A673 (cell line): Measurements from ENCODE around the gene CCN6. TPM values are rescaled to one million over a fixed set of nuclear protein-coding genes. Genes with fewer than 3 reads are reported as not detected.

Experiments
- BruUV-seq: library from RNA; stranded (reverse); fragments of 400-500 nt; replicated peaks from 2 replicates; lab custom pipeline; 2021; lab: Mats Ljungman, UMichigan
- CTCF ChIA-PET: fragments of 300-600 bp; sonication (Branson Sonifier 250); formaldehyde crosslinking; loops from one replicate; lab custom pipeline; 2022; ENCODE audit warnings: antibody characterized with exemption; lab: Charles Lee
- POLR2A ChIA-PET: fragments of 300-600 bp; sonication (Branson Sonifier 250); formaldehyde crosslinking; loops from one replicate; lab custom pipeline; 2022; ENCODE audit warnings: antibody characterized with exemption; ENCODE audit not compliant: low non-redundant PET; lab: Charles Lee
- DNase-seq: peaks from one replicate; pipeline ENCODE4 v3.0.0-alpha.2; 2015; ENCODE audit warnings: low spot score
- H3K27ac ChIP-seq: fragments of 200-600 bp; sonication (generic); 2 replicates; pipeline ENCODE4 v1.5.1; 2016; ENCODE audit warnings: mixed run types, low read depth, mild to moderate bottlenecking, mixed read lengths, antibody characterized with exemption, low read length; ENCODE audit not compliant: poor library complexity, severe bottlenecking
- H3K27me3 ChIP-seq: fragments of 200-600 bp; sonication (generic); replicated peaks from 2 replicates; pipeline ENCODE4 v1.6.1; 2017; ENCODE audit warnings: mixed run types, low read depth, mild to moderate bottlenecking, mixed read lengths, antibody characterized with exemption, low read length; ENCODE audit not compliant: insufficient read depth, poor library complexity
- H3K36me3 ChIP-seq: fragments of 200-600 bp; sonication (generic); 2 replicates; pipeline ENCODE4 v1.6.1; 2016; ENCODE audit warnings: mixed run types, mild to moderate bottlenecking, mixed read lengths, antibody characterized with exemption, low read length; ENCODE audit not compliant: insufficient read depth, poor library complexity, severe bottlenecking
- H3K4me1 ChIP-seq: fragments of 200-600 bp; sonication (generic); 2 replicates; pipeline ENCODE4 v1.6.1; 2017; ENCODE audit warnings: mixed run types, mild to moderate bottlenecking, mixed read lengths, antibody characterized with exemption, low read length; ENCODE audit not compliant: insufficient read depth, poor library complexity, severe bottlenecking
- H3K4me3 ChIP-seq: fragments of 200-600 bp; sonication (generic); 2 replicates; pipeline ENCODE4 v1.5.1; 2016; ENCODE audit warnings: low read depth, mixed run types, mild to moderate bottlenecking, mixed read lengths, low read length; ENCODE audit not compliant: poor library complexity, severe bottlenecking
- H3K9me3 ChIP-seq: fragments of 200-600 bp; sonication (generic); 2 replicates; pipeline ENCODE4 v1.6.1; 2016; ENCODE audit warnings: mixed run types, low read depth, mild to moderate bottlenecking, mixed read lengths, antibody characterized with exemption, low read length; ENCODE audit not compliant: poor library complexity, severe bottlenecking
- EZH2 ChIP-seq: fragments of 200-600 bp; sonication (generic); IDR thresholded peaks from 2 replicates; pipeline ENCODE4 v1.6.1; 2017; ENCODE audit warnings: borderline replicate concordance, low read depth, mild to moderate bottlenecking, mixed read lengths, antibody characterized with exemption, low read length; ENCODE audit not compliant: poor library complexity, severe bottlenecking
- intact Hi-C: fragments of 100-400 bp; cut with micrococcal nuclease; formaldehyde crosslinking; loops from one replicate; pipeline ENCODE4 v1.10.0; 2022; ENCODE audit not compliant: unreplicated experiment
- total RNA-seq: library from RNA; stranded (reverse); gene quantifications from 2 replicates; pipeline ENCODE4 v1.2.3, GENCODE V29; 2021
- TF ChIP-seq, protein P1 (sequence below): fragments of 300-800, 200-600 bp; sonication (generic); conservative IDR thresholded peaks from 2 replicates; pipeline ENCODE4 v1.5.1; 2017; ENCODE audit warnings: low read depth, mild to moderate bottlenecking, antibody characterized with exemption, low read length, moderate library complexity, mixed read lengths

The CCN6 gene
- total RNA-seq, 1 experiment from 2014 or later = not detected

DNA sequence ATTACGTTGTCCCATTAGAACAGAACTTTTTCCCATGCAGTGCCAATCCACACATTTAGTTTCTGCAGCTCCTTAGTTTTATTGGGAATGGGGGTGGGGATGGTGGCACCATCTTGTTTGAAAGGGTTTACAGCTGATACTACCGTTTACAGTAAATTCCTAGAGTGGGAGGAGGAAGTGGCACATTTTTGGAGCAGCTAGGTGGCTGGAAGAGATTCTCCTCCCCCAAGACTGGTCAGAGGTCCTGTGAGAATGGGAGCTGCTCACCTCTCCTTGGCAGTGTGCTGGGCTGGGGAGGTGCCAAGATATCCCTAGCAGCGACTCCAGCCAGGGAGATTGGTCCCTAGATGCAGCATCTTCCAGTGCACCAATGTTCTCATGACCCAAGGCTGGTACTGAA is 12.4 kb upstream of the CCN6 start:
- no peak for DNase-seq
- Histone ChIP-seq H3K27ac (no peak overlapping the region), H3K9me3 (no peaks in the 10 kb centered on the region), H3K27me3 (no peaks in the 10 kb centered on the region), H3K4me3 (no peak overlapping the region), H3K36me3 (no peaks in the 10 kb centered on the region), H3K4me1 (no peaks in the 10 kb centered on the region)
- BruUV-seq = no TSS peak
- intact Hi-C loops = loop anchor here (5.0 kb wide), 2 partner anchors 559 to 1514 kb away; partner anchors contain the start of gene REV3L
- CTCF ChIA-PET = interaction anchor here (0.6 to 1.3 kb wide), 4 partner anchors 9 to 332 kb away, joined by 3 to 5 read pairs (median 4); no protein-coding TSS in a partner anchor
- TF ChIP-seq, protein P1, sequence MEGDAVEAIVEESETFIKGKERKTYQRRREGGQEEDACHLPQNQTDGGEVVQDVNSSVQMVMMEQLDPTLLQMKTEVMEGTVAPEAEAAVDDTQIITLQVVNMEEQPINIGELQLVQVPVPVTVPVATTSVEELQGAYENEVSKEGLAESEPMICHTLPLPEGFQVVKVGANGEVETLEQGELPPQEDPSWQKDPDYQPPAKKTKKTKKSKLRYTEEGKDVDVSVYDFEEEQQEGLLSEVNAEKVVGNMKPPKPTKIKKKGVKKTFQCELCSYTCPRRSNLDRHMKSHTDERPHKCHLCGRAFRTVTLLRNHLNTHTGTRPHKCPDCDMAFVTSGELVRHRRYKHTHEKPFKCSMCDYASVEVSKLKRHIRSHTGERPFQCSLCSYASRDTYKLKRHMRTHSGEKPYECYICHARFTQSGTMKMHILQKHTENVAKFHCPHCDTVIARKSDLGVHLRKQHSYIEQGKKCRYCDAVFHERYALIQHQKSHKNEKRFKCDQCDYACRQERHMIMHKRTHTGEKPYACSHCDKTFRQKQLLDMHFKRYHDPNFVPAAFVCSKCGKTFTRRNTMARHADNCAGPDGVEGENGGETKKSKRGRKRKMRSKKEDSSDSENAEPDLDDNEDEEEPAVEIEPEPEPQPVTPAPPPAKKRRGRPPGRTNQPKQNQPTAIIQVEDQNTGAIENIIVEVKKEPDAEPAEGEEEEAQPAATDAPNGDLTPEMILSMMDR = no peak
- TF ChIP-seq EZH2 = no peak
- POLR2A ChIA-PET = no interaction called here

DNA sequence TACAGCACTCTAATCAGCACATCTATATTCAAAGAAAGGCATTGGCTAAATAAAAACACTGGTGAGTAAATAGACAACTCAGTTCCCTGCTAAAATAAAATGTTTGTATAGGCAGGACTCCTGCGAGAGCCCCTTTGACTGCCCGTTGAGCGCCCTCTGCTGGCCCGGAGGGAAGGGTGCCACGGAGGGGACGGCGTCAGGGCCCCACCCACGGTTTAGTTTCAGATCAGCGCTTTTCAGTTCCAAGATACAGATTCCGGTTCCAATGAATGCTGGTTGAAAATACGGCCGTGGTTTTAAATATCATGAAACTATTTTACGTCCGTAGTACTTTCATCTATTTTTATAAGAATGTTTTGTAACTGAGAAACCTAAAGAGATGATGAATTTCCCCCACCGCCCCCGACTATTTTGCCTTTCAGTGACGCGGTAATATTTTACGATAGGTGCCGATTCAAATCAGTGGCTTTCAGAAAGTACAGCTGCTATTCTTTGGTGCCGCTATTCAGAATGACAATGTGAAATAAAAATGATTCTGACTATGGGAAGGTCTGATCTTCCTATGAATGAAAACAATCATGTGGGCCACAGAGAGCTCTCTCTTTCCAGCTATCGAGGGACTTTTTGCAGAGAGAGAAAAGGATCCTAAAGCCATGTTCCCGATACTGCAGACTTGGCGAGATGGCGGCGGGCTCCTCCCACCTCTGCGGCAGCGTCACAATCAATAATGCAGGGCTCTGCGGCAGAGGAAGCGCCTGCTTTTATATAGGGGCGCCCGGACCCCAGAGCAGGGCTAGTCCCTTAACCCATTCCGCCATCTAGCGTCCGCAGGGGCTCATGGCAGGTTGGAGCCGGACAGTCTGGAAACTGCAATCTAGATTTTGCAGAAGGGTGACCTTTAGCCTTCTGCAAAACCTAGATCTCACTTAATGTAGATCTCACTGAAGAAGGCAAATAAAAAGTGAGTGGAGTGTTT is 10.6 kb upstream of the CCN6 start:
- Histone ChIP-seq H3K27ac (peak overlapping the region; percentile 84), H3K27me3 (no peaks in the 10 kb centered on the region), H3K4me3 (peak overlapping the region; percentile 63), H3K4me1 (no peaks in the 10 kb centered on the region), H3K9me3 (no peaks in the 10 kb centered on the region), H3K36me3 (no peaks in the 10 kb centered on the region)
- TF ChIP-seq, protein P1 = peak; percentile 97
- no peak for TF ChIP-seq EZH2
- ChIA-PET POLR2A (no interaction called here), CTCF (interaction anchor here (0.6 to 1.6 kb wide), 11 partner anchors 236 to 1033 kb away, joined by 3 to 12 read pairs (median 6); a partner anchor contains a TSS)
- no TSS peak for BruUV-seq
- intact Hi-C loops = loop anchor here (1.0 to 5.0 kb wide), 6 partner anchors 46 to 1516 kb away; partner anchors contain the start of gene REV3L
- peak; percentile 97 for DNase-seq

DNA sequence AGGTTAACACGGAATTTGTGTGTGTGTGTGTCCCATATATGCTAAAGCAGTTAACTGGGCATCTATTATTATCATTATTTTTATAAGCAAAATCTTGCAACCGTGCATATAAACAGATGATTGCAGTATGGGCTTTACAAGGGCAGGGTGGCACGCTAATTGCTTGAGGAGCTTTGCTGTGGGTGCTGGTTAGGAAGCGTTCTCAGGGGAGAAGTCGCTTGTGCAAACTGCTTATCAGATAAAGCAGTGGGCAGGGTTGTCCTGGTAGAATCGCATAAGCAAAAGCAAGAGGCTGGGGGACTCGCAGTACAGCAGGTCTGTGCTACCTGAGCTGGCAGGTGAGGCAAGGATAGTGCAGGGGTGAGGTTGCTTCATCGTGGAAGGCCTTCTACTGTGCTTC is 9.7 kb upstream of the CCN6 start:
- Histone ChIP-seq H3K36me3 (no peaks in the 10 kb centered on the region), H3K27me3 (no peaks in the 10 kb centered on the region), H3K9me3 (no peaks in the 10 kb centered on the region), H3K27ac (no peak overlapping the region), H3K4me1 (no peaks in the 10 kb centered on the region), H3K4me3 (no peak overlapping the region)
- ChIA-PET POLR2A (no interaction called here), CTCF (interaction anchor here (1.0 to 1.4 kb wide), 2 partner anchors 17 to 785 kb away, joined by 3 to 12 read pairs; a partner anchor contains a TSS)
- no peak for TF ChIP-seq EZH2
- TF ChIP-seq, protein P1 = no peak
- DNase-seq = no peak
- intact Hi-C loops = loop anchor here (5.0 kb wide), 2 partner anchors 562 to 1517 kb away; partner anchors contain the start of gene REV3L
- BruUV-seq = no TSS peak
